ENCODE data around the gene ZSWIM3.

DNA sequence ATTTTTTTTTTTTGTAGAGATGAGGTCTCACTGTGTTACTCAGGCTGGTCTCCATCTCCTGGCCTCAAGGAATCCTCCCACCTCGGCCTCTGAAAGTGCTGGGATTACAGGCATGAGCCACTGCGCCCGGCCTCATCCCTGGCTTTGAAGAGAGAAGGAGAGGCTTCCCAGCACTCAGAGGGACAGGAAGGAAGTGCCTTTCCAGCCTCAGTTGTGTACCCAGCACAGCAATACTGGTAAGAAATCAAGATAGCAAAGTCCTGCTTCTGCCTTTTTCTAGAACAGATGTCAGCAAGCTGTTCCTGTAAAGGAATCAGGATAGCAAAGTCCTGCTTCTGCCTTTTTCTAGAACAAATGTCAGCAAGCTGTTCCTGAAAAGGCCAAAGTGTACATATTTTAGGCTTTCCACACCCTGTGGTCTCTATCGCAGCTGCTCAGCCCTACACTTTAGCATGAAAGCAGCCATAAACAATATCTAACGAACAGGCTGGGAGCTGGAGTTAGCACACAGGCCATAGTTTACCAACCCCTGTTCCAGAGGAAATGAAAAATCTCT lies 60.8 kb downstream of the ZSWIM3 start:
- TF ChIP-seq, protein P1, sequence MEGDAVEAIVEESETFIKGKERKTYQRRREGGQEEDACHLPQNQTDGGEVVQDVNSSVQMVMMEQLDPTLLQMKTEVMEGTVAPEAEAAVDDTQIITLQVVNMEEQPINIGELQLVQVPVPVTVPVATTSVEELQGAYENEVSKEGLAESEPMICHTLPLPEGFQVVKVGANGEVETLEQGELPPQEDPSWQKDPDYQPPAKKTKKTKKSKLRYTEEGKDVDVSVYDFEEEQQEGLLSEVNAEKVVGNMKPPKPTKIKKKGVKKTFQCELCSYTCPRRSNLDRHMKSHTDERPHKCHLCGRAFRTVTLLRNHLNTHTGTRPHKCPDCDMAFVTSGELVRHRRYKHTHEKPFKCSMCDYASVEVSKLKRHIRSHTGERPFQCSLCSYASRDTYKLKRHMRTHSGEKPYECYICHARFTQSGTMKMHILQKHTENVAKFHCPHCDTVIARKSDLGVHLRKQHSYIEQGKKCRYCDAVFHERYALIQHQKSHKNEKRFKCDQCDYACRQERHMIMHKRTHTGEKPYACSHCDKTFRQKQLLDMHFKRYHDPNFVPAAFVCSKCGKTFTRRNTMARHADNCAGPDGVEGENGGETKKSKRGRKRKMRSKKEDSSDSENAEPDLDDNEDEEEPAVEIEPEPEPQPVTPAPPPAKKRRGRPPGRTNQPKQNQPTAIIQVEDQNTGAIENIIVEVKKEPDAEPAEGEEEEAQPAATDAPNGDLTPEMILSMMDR (IDR thresholded peaks at IDR 0.05): no peak
- no peak for TF ChIP-seq ZFX (IDR thresholded peaks at IDR 0.05; ENCODE audit: borderline replicate concordance)

All from 22Rv1 (cell line).